Hepatocyte (in vitro differentiated cells): Measurements from ENCODE around the gene HIBADH. TPM values are rescaled to one million over a fixed set of nuclear protein-coding genes. Genes with fewer than 3 reads are reported as not detected.
"Not testable (repeated sequence)": the region's sequence is repeated elsewhere in the genome, so short reads cannot be mapped to it uniquely, and the experiment has no call there.

Experiments
- DNase-seq: peaks from one replicate; pipeline ENCODE4 v3.0.0-alpha.2; 2016; ENCODE audit warnings: low spot score
- H2AFZ ChIP-seq: fragments of 200-600 bp; sonication (generic); 2 replicates; pipeline ENCODE4 v1.6.0; 2016; ENCODE audit warnings: antibody characterized with exemption, mild to moderate bottlenecking
- H3K27ac ChIP-seq: fragments of 200-600 bp; sonication (generic); 2 replicates; pipeline ENCODE4 v1.5.1; 2016; ENCODE audit warnings: mild to moderate bottlenecking
- H3K27me3 ChIP-seq: fragments of 200-600 bp; sonication (generic); 2 replicates; pipeline ENCODE4 v1.6.1; 2016
- H3K36me3 ChIP-seq: fragments of 200-600 bp; sonication (generic); replicated peaks from 2 replicates; pipeline ENCODE4 v1.5.1; 2016; ENCODE audit warnings: low read depth; ENCODE audit not compliant: insufficient read depth
- H3K4me1 ChIP-seq: fragments of 200-600 bp; sonication (generic); 2 replicates; pipeline ENCODE4 v1.5.1; 2016; ENCODE audit warnings: mild to moderate bottlenecking, moderate library complexity; ENCODE audit not compliant: insufficient read depth
- H3K4me2 ChIP-seq: fragments of 200-600 bp; sonication (generic); 2 replicates; pipeline ENCODE4 v1.6.0; 2016
- H3K4me3 ChIP-seq: fragments of 200-600 bp; sonication (generic); 2 replicates; pipeline ENCODE4 v1.5.1; 2016; ENCODE audit warnings: mild to moderate bottlenecking
- H3K79me2 ChIP-seq: fragments of 200-600 bp; sonication (generic); 2 replicates; pipeline ENCODE4 v1.6.0; 2017; ENCODE audit warnings: mild to moderate bottlenecking
- H3K9me2 ChIP-seq: fragments of 200-600 bp; sonication (generic); replicated peaks from 2 replicates; pipeline ENCODE4 v1.6.0; 2017; ENCODE audit warnings: mild to moderate bottlenecking; ENCODE audit not compliant: insufficient read depth
- H3K9me3 ChIP-seq: fragments of 200-600 bp; sonication (generic); 2 replicates; pipeline ENCODE4 v1.5.1; 2016; ENCODE audit warnings: low read depth, mild to moderate bottlenecking
- H4K20me1 ChIP-seq: fragments of 200-600 bp; sonication (generic); 2 replicates; pipeline ENCODE4 v1.6.0; 2016; ENCODE audit warnings: mild to moderate bottlenecking; ENCODE audit not compliant: insufficient read depth, poor library complexity, severe bottlenecking
- CTCF ChIP-seq: fragments of 200-600 bp; sonication (generic); IDR thresholded peaks from 2 replicates; pipeline ENCODE4 v1.5.1; 2016; ENCODE audit warnings: antibody characterized with exemption, mild to moderate bottlenecking; ENCODE audit not compliant: poor library complexity
- EZH2 ChIP-seq: fragments of 200-600 bp; sonication (generic); IDR thresholded peaks from 2 replicates; pipeline ENCODE4 v1.6.1; 2016; ENCODE audit warnings: antibody characterized with exemption, mild to moderate bottlenecking, borderline replicate concordance
- EZH2phosphoT487 ChIP-seq: fragments of 200-600 bp; sonication (generic); IDR thresholded peaks from one replicate; pipeline ENCODE4 v1.6.1; 2018; ENCODE audit warnings: antibody characterized with exemption, mild to moderate bottlenecking, low read depth, moderate library complexity; ENCODE audit not compliant: unreplicated experiment, severe bottlenecking
- WGBS: methylation state at CpG from one replicate; pipeline ENCODE4 v1.1.6; 2016; ENCODE audit warnings: low lambda C conversion rate; ENCODE audit errors: missing lambda C conversion rate; 5-methylcytosine and 5-hydroxymethylcytosine counted together
- polyA plus RNA-seq: library from polyadenylated mRNA; unstranded; fragments of >200 nt; fragmentation: Nextera tagmentation; extraction: Ambion mirVana; gene quantifications from 2 replicates; pipeline ENCODE4 v1.2.1, GENCODE V29; 2016
- total RNA-seq: library from RNA; depleted of rRNA; stranded (reverse); fragments of >200 nt; gene quantifications from 2 replicates; pipeline ENCODE4 v1.2.3, GENCODE V29; 2014

HIBADH gene
- total and polyA plus RNA-seq, 2 experiments from 2014 or later = 56.1 to 65.5 TPM

GRCh38 chr7:27640884-27641574 lies 21.7 kb downstream of the HIBADH start:
- no peak overlapping the region for H3K4me2 ChIP-seq
- H3K4me1 ChIP-seq = no peaks in the 10 kb centered on the region
- no peak overlapping the region for H3K27ac ChIP-seq
- H3K36me3 ChIP-seq = no peaks in the 10 kb centered on the region
- 51% methylated on average over 5 of the region's 5 CpGs for WGBS
- no peaks in the 10 kb centered on the region for H3K27me3 ChIP-seq
- H2AFZ ChIP-seq = no peak overlapping the region
- no peaks in the 10 kb centered on the region for H3K9me3 ChIP-seq
- peaks cover 31% of the 10 kb centered on the region for H3K79me2 ChIP-seq
- H3K4me3 ChIP-seq = no peak overlapping the region
- DNase-seq = no peak
- no peaks in the 10 kb centered on the region for H4K20me1 ChIP-seq
- H3K9me2 ChIP-seq = no peaks in the 10 kb centered on the region
- TF ChIP-seq EZH2 (no peak), CTCF (no peak), EZH2phosphoT487 (no peak)

DNA sequence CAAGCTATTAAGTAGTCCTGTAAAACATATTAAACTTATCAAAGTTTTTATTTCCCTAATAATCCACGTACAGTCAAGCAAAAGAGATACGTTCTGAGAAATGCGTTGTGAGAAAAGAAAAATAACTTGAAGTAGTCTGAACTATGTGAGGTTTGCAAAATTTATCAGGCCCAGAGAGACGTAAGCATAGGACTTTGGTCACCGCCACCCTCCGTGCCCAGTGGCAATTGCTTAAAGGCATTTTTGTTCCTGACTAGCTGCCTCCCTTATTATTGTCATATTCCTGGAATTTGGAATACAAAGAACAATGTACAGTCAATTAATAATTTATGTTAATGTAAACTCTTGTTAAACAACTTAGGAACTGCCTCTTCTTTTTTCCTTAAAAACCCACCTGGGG lies 22.8 kb downstream of the HIBADH start:
- Histone ChIP-seq H3K36me3 (no peaks in the 10 kb centered on the region), H3K9me3 (no peaks in the 10 kb centered on the region), H3K79me2 (peaks cover 28% of the 10 kb centered on the region), H2AFZ (no peak overlapping the region), H3K4me3 (no peak overlapping the region), H3K27ac (no peak overlapping the region), H3K4me1 (no peaks in the 10 kb centered on the region), H3K27me3 (no peaks in the 10 kb centered on the region), H3K4me2 (no peak overlapping the region), H4K20me1 (no peaks in the 10 kb centered on the region), H3K9me2 (no peaks in the 10 kb centered on the region)
- WGBS = 97% methylated on average over 6 of the region's 6 CpGs
- no peak for TF ChIP-seq EZH2
- no peak for TF ChIP-seq CTCF
- no peak for TF ChIP-seq EZH2phosphoT487
- DNase-seq = no peak

DNA sequence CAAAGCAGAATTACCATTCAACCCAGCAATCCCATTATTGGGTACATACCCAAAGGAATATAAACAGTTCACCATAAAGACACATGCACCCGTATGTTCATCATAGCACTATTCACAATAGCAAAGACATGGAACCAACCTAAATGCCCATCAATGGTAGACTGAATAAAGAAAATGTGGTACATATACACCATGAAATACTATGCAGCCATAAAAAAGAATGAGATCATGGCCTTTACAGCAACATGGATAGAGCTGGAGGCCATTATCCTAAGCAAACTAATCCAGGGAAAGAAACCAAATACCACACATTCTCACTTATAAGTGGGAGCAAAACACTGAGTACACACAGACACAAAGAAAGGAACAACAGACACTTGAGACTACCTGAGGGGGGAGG lies 23.6 kb downstream of the HIBADH start:
- DNase-seq, H3K27me3 ChIP-seq, H3K9me2 ChIP-seq, H3K9me3 ChIP-seq, H3K36me3 ChIP-seq, H3K4me3 ChIP-seq, H4K20me1 ChIP-seq, H3K27ac ChIP-seq, H3K4me1 ChIP-seq, H2AFZ ChIP-seq, H3K4me2 ChIP-seq: not testable (repeated sequence)
- 93% methylated on average over 1 of the region's 1 CpG for WGBS
- H3K79me2 ChIP-seq = peaks cover 24% of the 10 kb centered on the region

- no peaks in the 10 kb centered on the region for H4K20me1 ChIP-seq
- H2AFZ ChIP-seq = no peak overlapping the region
- H3K4me3 ChIP-seq = no peak overlapping the region
- H3K9me3 ChIP-seq = no peaks in the 10 kb centered on the region
- peak; percentile 19 for DNase-seq
- TF ChIP-seq EZH2phosphoT487 (no peak), EZH2 (no peak), CTCF (peak; percentile 12)
- peaks cover 22% of the 10 kb centered on the region for H3K79me2 ChIP-seq
- WGBS = 68% methylated on average over 1 of the region's 1 CpG
- H3K27me3 ChIP-seq = no peaks in the 10 kb centered on the region
- H3K36me3 ChIP-seq = no peaks in the 10 kb centered on the region
- no peaks in the 10 kb centered on the region for H3K9me2 ChIP-seq
- no peak overlapping the region for H3K4me2 ChIP-seq
- peak overlapping the region; percentile 12 for H3K27ac ChIP-seq
- no peaks in the 10 kb centered on the region for H3K4me1 ChIP-seq
These were observed 26.2 kb downstream of the HIBADH start for GRCh38 chr7:27636326-27637006.
